H1 (cell line): ENCODE data around the gene DNMT3L. TPM values are rescaled to one million over a fixed set of nuclear protein-coding genes. Genes with fewer than 3 reads are reported as not detected.

ENCODE experiments used
- CEBPB ChIP-seq: IDR thresholded peaks from 2 replicates; pipeline ENCODE4 v1.6.1; 2012; ENCODE audit warnings: low read depth, low read length
- CTBP2 ChIP-seq: IDR thresholded peaks from 2 replicates; pipeline ENCODE4 v1.7.0; 2011; ENCODE audit warnings: borderline replicate concordance, mild to moderate bottlenecking, moderate library complexity, mixed read lengths, low read length; ENCODE audit not compliant: insufficient read depth, insufficient read length
- EP300 ChIP-seq, 2 experiments: IDR thresholded peaks; 1 replicate in 1 of 2; 2 replicates in 1 of 2; pipeline ENCODE4 v1.6.1; 2011 to 2012; ENCODE audit warnings: low read depth in 2 of 2, low read length in 2 of 2, mild to moderate bottlenecking in 2 of 2, borderline replicate concordance in 1 of 2, inconsistent platforms in 1 of 2, moderate library complexity in 1 of 2
- NANOG ChIP-seq: IDR thresholded peaks from 2 replicates; pipeline ENCODE4 v1.6.1; 2011; ENCODE audit warnings: low read length, low read depth, mild to moderate bottlenecking, inconsistent platforms; ENCODE audit not compliant: insufficient read depth, poor library complexity, severe bottlenecking
- PHF8 ChIP-seq: fragments of 200-600 bp; sonication (generic); conservative IDR thresholded peaks from 2 replicates; pipeline ENCODE4 v1.7.1; 2012; ENCODE audit warnings: low read depth, mild to moderate bottlenecking, inconsistent platforms, low read length, moderate library complexity
- POLR2A ChIP-seq, 2 experiments: IDR thresholded peaks; 1 replicate in 1 of 2; 2 replicates in 1 of 2; pipeline ENCODE4 v1.6.1; 2011; ENCODE audit warnings: low read depth in 2 of 2, low read length in 2 of 2, mild to moderate bottlenecking in 2 of 2; ENCODE audit errors: control extremely low read depth in 1 of 2
- TEAD4 ChIP-seq: IDR thresholded peaks from 2 replicates; pipeline ENCODE4 v1.6.1; 2012; ENCODE audit warnings: low read depth, low read length, inconsistent platforms, mixed read lengths
- polyA plus RNA-seq, 7 experiments: library from polyadenylated mRNA; depleted of rRNA in 3 of 7; stranded (reverse) in 5 of 7; unstranded in 2 of 7; fragments of >200 nt in 5 of 7; fragments of 200-250 nt in 2 of 7; gene quantifications; 1 replicate in 5 of 7; 2 replicates in 1 of 7; 4 replicates in 1 of 7; pipeline versions ENCODE4 v1.2.1 to v1.2.3, GENCODE V29; 2011 to 2013; ENCODE audit warnings: missing spikeins in 2 of 7, mixed read lengths in 2 of 7
- total RNA-seq: library from RNA; stranded (reverse); fragmentation: NEBNext Ultra II Directional; extraction: Animal tissue kit (Norgen Biotek cat#: 25700); gene quantifications from 2 replicates; pipeline ENCODE4 v1.2.1, GENCODE V29; 2021
- TF ChIP-seq, protein P1 (sequence below): fragments of 300-600 bp; sonication (generic); IDR thresholded peaks from 2 replicates; pipeline ENCODE4 v1.7.1; 2012; ENCODE audit warnings: low read length, moderate library complexity, mild to moderate bottlenecking, inconsistent platforms; ENCODE audit not compliant: insufficient replicate concordance
- TF ChIP-seq, protein P2 (sequence below): IDR thresholded peaks from 2 replicates; pipeline ENCODE4 v1.6.1; 2012; ENCODE audit warnings: inconsistent platforms

Gene DNMT3L
- total and polyA plus RNA-seq, 2 of the 8 experiments (the other 6 are each of a cell fraction or from before 2014, with no cell fraction given), result 0.06 TPM; not detected in 1

DNA sequence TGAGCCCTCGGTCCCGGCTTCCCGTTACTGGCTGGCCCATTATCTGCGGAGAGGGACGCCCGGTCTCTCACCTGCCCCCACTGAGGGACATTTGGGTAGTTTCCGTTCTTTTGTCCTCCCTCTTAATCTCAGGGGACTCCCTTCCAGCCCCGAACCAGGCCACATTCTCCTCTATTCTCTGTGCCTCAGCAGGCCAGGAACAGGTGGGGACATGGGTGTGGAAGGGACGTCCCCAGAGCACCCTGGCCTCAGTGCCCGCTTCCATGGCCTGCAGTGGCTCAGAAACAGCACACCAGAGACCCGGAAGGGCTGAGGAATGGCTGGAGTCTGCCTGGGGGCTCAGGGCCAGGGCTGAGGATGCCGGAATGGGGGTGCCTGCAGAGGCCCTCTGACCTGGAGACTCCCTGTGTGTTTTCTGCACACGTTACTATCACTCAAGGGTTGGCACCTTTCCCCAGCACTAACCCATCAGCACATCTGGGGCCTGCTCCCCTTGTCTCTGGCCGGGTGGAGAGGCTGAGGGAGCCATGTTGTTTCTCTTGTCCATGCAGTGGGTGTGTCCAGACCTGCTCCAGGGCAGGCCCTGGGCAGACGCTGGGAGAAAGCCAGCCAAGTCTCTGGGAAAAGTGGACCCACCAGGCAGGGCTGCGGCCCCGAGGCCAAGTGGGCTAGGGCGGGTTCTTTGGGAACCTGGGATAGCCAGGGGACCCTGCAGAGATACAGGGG is 10.0 kb upstream of the DNMT3L start (continued):
- TF ChIP-seq, protein P1, sequence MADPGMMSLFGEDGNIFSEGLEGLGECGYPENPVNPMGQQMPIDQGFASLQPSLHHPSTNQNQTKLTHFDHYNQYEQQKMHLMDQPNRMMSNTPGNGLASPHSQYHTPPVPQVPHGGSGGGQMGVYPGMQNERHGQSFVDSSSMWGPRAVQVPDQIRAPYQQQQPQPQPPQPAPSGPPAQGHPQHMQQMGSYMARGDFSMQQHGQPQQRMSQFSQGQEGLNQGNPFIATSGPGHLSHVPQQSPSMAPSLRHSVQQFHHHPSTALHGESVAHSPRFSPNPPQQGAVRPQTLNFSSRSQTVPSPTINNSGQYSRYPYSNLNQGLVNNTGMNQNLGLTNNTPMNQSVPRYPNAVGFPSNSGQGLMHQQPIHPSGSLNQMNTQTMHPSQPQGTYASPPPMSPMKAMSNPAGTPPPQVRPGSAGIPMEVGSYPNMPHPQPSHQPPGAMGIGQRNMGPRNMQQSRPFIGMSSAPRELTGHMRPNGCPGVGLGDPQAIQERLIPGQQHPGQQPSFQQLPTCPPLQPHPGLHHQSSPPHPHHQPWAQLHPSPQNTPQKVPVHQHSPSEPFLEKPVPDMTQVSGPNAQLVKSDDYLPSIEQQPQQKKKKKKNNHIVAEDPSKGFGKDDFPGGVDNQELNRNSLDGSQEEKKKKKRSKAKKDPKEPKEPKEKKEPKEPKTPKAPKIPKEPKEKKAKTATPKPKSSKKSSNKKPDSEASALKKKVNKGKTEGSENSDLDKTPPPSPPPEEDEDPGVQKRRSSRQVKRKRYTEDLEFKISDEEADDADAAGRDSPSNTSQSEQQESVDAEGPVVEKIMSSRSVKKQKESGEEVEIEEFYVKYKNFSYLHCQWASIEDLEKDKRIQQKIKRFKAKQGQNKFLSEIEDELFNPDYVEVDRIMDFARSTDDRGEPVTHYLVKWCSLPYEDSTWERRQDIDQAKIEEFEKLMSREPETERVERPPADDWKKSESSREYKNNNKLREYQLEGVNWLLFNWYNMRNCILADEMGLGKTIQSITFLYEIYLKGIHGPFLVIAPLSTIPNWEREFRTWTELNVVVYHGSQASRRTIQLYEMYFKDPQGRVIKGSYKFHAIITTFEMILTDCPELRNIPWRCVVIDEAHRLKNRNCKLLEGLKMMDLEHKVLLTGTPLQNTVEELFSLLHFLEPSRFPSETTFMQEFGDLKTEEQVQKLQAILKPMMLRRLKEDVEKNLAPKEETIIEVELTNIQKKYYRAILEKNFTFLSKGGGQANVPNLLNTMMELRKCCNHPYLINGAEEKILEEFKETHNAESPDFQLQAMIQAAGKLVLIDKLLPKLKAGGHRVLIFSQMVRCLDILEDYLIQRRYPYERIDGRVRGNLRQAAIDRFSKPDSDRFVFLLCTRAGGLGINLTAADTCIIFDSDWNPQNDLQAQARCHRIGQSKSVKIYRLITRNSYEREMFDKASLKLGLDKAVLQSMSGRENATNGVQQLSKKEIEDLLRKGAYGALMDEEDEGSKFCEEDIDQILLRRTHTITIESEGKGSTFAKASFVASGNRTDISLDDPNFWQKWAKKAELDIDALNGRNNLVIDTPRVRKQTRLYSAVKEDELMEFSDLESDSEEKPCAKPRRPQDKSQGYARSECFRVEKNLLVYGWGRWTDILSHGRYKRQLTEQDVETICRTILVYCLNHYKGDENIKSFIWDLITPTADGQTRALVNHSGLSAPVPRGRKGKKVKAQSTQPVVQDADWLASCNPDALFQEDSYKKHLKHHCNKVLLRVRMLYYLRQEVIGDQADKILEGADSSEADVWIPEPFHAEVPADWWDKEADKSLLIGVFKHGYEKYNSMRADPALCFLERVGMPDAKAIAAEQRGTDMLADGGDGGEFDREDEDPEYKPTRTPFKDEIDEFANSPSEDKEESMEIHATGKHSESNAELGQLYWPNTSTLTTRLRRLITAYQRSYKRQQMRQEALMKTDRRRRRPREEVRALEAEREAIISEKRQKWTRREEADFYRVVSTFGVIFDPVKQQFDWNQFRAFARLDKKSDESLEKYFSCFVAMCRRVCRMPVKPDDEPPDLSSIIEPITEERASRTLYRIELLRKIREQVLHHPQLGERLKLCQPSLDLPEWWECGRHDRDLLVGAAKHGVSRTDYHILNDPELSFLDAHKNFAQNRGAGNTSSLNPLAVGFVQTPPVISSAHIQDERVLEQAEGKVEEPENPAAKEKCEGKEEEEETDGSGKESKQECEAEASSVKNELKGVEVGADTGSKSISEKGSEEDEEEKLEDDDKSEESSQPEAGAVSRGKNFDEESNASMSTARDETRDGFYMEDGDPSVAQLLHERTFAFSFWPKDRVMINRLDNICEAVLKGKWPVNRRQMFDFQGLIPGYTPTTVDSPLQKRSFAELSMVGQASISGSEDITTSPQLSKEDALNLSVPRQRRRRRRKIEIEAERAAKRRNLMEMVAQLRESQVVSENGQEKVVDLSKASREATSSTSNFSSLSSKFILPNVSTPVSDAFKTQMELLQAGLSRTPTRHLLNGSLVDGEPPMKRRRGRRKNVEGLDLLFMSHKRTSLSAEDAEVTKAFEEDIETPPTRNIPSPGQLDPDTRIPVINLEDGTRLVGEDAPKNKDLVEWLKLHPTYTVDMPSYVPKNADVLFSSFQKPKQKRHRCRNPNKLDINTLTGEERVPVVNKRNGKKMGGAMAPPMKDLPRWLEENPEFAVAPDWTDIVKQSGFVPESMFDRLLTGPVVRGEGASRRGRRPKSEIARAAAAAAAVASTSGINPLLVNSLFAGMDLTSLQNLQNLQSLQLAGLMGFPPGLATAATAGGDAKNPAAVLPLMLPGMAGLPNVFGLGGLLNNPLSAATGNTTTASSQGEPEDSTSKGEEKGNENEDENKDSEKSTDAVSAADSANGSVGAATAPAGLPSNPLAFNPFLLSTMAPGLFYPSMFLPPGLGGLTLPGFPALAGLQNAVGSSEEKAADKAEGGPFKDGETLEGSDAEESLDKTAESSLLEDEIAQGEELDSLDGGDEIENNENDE, result no peak
- TF ChIP-seq TEAD4, result no peak
- TF ChIP-seq PHF8, result no peak
- TF ChIP-seq POLR2A (IDR thresholded peaks at IDR 0.05; ENCODE audit: control extremely low read depth in 1 of 2, low read depth in 2 of 2, low read length in 2 of 2), result no peak
- no peak for TF ChIP-seq NANOG
- TF ChIP-seq, protein P2, sequence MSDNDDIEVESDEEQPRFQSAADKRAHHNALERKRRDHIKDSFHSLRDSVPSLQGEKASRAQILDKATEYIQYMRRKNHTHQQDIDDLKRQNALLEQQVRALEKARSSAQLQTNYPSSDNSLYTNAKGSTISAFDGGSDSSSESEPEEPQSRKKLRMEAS, result no peak
- no peak for TF ChIP-seq EP300 (IDR thresholded peaks at IDR 0.05; ENCODE audit: borderline replicate concordance in 1 of 2, low read depth in 2 of 2, low read length in 2 of 2)
- TF ChIP-seq CEBPB, result no peak
- TF ChIP-seq CTBP2, result no peak
